CD14-positive monocyte (primary cell): Measurements from ENCODE around the gene CTF1. TPM values are rescaled to one million over a fixed set of nuclear protein-coding genes. Genes with fewer than 3 reads are reported as not detected.

Experiments used
- DNase-seq, 3 donors: peaks; one replicate each; pipeline ENCODE4 v3.0.0-alpha.2; 2011 to 2022
- H2AFZ ChIP-seq: 2 replicates; pipeline ENCODE4 v1.6.0; 2012; ENCODE audit warnings: mild to moderate bottlenecking, low read depth, low read length, inconsistent platforms; ENCODE audit not compliant: insufficient read depth, poor library complexity, severe bottlenecking
- H3K27ac ChIP-seq, 2 donors: 1 replicate in 1 of 2; 2 replicates in 1 of 2; pipeline ENCODE4 v1.5.1; 2012 to 2013; ENCODE audit warnings: low read length in 2 of 2, control low read depth in 1 of 2, inconsistent platforms in 1 of 2, low read depth in 1 of 2, mild to moderate bottlenecking in 1 of 2
- H3K27me3 ChIP-seq, 2 donors: one replicate each; pipeline versions ENCODE4 v1.6.0 to v1.6.1; 2011 to 2013; ENCODE audit warnings: low read length in 2 of 2; ENCODE audit not compliant: control insufficient read depth in 2 of 2, insufficient read depth in 2 of 2
- H3K36me3 ChIP-seq, 2 donors: replicated peaks in 1 of 2; 1 replicate in 1 of 2; 2 replicates in 1 of 2; pipeline versions ENCODE4 v1.5.1 to v1.6.1; 2012 to 2013; ENCODE audit warnings: low read length in 2 of 2, control low read depth in 1 of 2, inconsistent platforms in 1 of 2, mild to moderate bottlenecking in 1 of 2; ENCODE audit not compliant: insufficient read depth in 2 of 2, control insufficient read depth in 1 of 2
- H3K4me1 ChIP-seq, 2 donors: 1 replicate in 1 of 2; 2 replicates in 1 of 2; pipeline versions ENCODE4 v1.5.1 to v1.6.1; 2012 to 2013; ENCODE audit warnings: low read length in 2 of 2, control low read depth in 1 of 2, inconsistent platforms in 1 of 2, mild to moderate bottlenecking in 1 of 2, moderate library complexity in 1 of 2; ENCODE audit not compliant: insufficient read depth in 2 of 2, control insufficient read depth in 1 of 2
- H3K4me2 ChIP-seq: replicated peaks from 2 replicates; pipeline ENCODE3; 2012; ENCODE audit warnings: low read length, moderate library complexity, mild to moderate bottlenecking; ENCODE audit not compliant: poor library complexity, severe bottlenecking; ENCODE audit errors: extremely low read depth
- H3K4me3 ChIP-seq, 3 experiments: fragments of 200-600 bp in 1 of 3; sonication (generic) in 1 of 3; replicated peaks in 1 of 3; 1 replicate in 2 of 3; 2 replicates in 1 of 3; pipeline ENCODE4 v1.5.1; 2011 to 2013; ENCODE audit warnings: low read length in 3 of 3, mild to moderate bottlenecking in 3 of 3, control low read depth in 2 of 3, low read depth in 2 of 3, inconsistent platforms in 1 of 3, moderate library complexity in 1 of 3
- H3K79me2 ChIP-seq: 2 replicates; pipeline ENCODE4 v1.6.0; 2012; ENCODE audit warnings: mild to moderate bottlenecking, control low read depth, inconsistent platforms, low read length, moderate library complexity; ENCODE audit not compliant: insufficient read depth
- H3K9ac ChIP-seq: 2 replicates; pipeline ENCODE4 v1.6.0; 2017; ENCODE audit warnings: low read length, mild to moderate bottlenecking; ENCODE audit not compliant: insufficient read depth, poor library complexity, severe bottlenecking
- H3K9me3 ChIP-seq, 2 donors: replicated peaks in 1 of 2; 1 replicate in 1 of 2; 2 replicates in 1 of 2; pipeline versions ENCODE4 v1.5.1 to v1.6.1; 2012 to 2013; ENCODE audit warnings: low read length in 2 of 2, control low read depth in 1 of 2; ENCODE audit not compliant: control insufficient read depth in 1 of 2, insufficient read depth in 1 of 2
- H4K20me1 ChIP-seq: 2 replicates; pipeline ENCODE4 v1.6.0; 2012; ENCODE audit warnings: mild to moderate bottlenecking, low read length, control low read depth, moderate library complexity; ENCODE audit not compliant: insufficient read depth
- H3K27ac Mint-ChIP-seq, 7 donors: one replicate each; pipeline ENCODE4 v1.8.0; 2020; ENCODE audit warnings: mild to moderate bottlenecking in 7 of 7, mixed read lengths in 7 of 7, moderate library complexity in 6 of 7, inconsistent platforms in 2 of 7
- H3K27me3 Mint-ChIP-seq, 3 donors: one replicate each; pipeline ENCODE4 v1.8.0; 2021 to 2022; ENCODE audit warnings: low read depth in 3 of 3, mild to moderate bottlenecking in 3 of 3, mixed read lengths in 3 of 3, moderate library complexity in 3 of 3, inconsistent platforms in 1 of 3
- H3K36me3 Mint-ChIP-seq, 2 donors: one replicate each; pipeline ENCODE4 v1.8.0; 2020; ENCODE audit warnings: mixed read lengths in 2 of 2, inconsistent platforms in 1 of 2, mild to moderate bottlenecking in 1 of 2
- H3K4me1 Mint-ChIP-seq: one replicate; pipeline ENCODE4 v1.8.0; 2020; ENCODE audit warnings: mild to moderate bottlenecking, mixed read lengths
- H3K4me3 Mint-ChIP-seq, 2 donors: one replicate each; pipeline ENCODE4 v1.8.0; 2020; ENCODE audit warnings: mild to moderate bottlenecking in 2 of 2, mixed read lengths in 2 of 2, moderate library complexity in 1 of 2
- H3K9me3 Mint-ChIP-seq, 7 donors: one replicate each; pipeline ENCODE4 v1.8.0; 2020 to 2022; ENCODE audit warnings: mixed read lengths in 7 of 7, mild to moderate bottlenecking in 6 of 7, moderate library complexity in 6 of 7, inconsistent platforms in 2 of 7
- WGBS: methylation state at CpG from one replicate; pipeline ENCODE4 v1.1.5; 2013; ENCODE audit warnings: missing lambda C conversion rate; ENCODE audit not compliant: insufficient coverage; 5-methylcytosine and 5-hydroxymethylcytosine counted together
- intact Hi-C, 2 donors: fragments of 100-400 bp; cut with micrococcal nuclease; formaldehyde crosslinking; loops; one replicate each; pipeline versions ENCODE4 v1.15.0 to v1.15.1; 2023
- polyA plus RNA-seq, 3 donors: library from polyadenylated mRNA; depleted of rRNA in 1 of 3; unstranded in 2 of 3; stranded (reverse) in 1 of 3; fragments of 300-500 nt in 2 of 3; fragments of >200 nt in 1 of 3; fragmentation: Illumina TruSeq in 2 of 3; gene quantifications; 1 replicate in 2 of 3; 2 replicates in 1 of 3; pipeline ENCODE4 v1.2.3, GENCODE V29; 2012 to 2021
- TF ChIP-seq, protein P1 (sequence below): fragments of 200-600 bp; IDR thresholded peaks from one replicate; pipeline ENCODE4 v1.8.0; 2022; ENCODE audit warnings: antibody characterized with exemption, mild to moderate bottlenecking

The CTF1 gene
- polyA plus RNA-seq, 3 donors: 0.93 TPM; not detected in 2

DNA sequence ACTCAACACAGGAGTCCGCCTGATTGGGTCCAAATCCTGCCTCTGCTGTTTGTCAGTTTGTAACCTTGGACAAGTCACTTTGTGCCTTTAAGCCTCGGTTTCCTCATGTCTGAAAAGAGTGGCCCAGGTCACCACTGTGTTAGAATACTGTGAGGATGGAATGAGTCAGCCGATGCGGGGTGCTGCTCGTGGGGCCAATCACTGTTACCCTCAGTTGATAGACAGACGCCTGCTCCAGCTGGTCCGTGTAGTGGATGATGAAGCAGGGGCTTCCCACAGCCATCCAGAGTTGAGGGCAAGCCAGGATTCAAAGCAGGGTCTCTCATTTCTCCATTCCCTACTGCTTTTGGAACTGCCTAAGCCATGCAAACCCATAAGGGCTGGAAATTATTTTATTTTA, 32.8 kb downstream of the CTF1 start:
- Histone ChIP-seq H3K36me3 (peaks cover 23 to 58% of the 10 kb centered on the region in 2 donors), H3K27ac (no peak overlapping the region), H3K27me3 (no peaks in the 10 kb centered on the region), H3K9me3 (no peaks in the 10 kb centered on the region), H4K20me1 (no peaks in the 10 kb centered on the region), H3K9ac (no peak overlapping the region), H3K4me1 (peaks cover 4 to 6% of the 10 kb centered on the region in 2 donors), H2AFZ (no peak overlapping the region), H3K4me3 (no peak overlapping the region), H3K4me2 (no peak overlapping the region), H3K79me2 (no peaks in the 10 kb centered on the region)
- 96% methylated on average over 4 of the region's 7 CpGs for WGBS
- TF ChIP-seq, protein P1, sequence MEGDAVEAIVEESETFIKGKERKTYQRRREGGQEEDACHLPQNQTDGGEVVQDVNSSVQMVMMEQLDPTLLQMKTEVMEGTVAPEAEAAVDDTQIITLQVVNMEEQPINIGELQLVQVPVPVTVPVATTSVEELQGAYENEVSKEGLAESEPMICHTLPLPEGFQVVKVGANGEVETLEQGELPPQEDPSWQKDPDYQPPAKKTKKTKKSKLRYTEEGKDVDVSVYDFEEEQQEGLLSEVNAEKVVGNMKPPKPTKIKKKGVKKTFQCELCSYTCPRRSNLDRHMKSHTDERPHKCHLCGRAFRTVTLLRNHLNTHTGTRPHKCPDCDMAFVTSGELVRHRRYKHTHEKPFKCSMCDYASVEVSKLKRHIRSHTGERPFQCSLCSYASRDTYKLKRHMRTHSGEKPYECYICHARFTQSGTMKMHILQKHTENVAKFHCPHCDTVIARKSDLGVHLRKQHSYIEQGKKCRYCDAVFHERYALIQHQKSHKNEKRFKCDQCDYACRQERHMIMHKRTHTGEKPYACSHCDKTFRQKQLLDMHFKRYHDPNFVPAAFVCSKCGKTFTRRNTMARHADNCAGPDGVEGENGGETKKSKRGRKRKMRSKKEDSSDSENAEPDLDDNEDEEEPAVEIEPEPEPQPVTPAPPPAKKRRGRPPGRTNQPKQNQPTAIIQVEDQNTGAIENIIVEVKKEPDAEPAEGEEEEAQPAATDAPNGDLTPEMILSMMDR: no peak
- H3K9me3 Mint-ChIP-seq: peaks cover 0 to 2% (median 0%) of the 10 kb centered on the region in 7 donors
- H3K4me1 Mint-ChIP-seq: peaks cover 15% of the 10 kb centered on the region
- H3K27me3 Mint-ChIP-seq: no peaks in the 10 kb centered on the region
- peak overlapping the region in 1 of 7 donors; percentile 42 for H3K27ac Mint-ChIP-seq
- no peak overlapping the region for H3K4me3 Mint-ChIP-seq
- DNase-seq: no peak
- peaks cover 33 to 59% of the 10 kb centered on the region in 2 donors for H3K36me3 Mint-ChIP-seq
- intact Hi-C loops: loop anchor here in 1 of 2 donors (10.0 kb wide), 2 partner anchors 164 to 274 kb away; partner anchors contain the start of genes CFAP119, FBRS, PRR14 and RNF40

GRCh38 chr16:30930160-30930571, 33.8 kb downstream of the CTF1 start:
- 98% methylated on average over 34 of the region's 35 CpGs for WGBS
- Mint-ChIP-seq H3K4me1 (peaks cover 15% of the 10 kb centered on the region), H3K27ac (no peak overlapping the region), H3K27me3 (no peaks in the 10 kb centered on the region), H3K4me3 (no peak overlapping the region), H3K9me3 (no peaks in the 10 kb centered on the region), H3K36me3 (peaks cover 37 to 67% of the 10 kb centered on the region in 2 donors)
- no peak overlapping the region for H3K4me2 ChIP-seq
- no peaks in the 10 kb centered on the region for H3K79me2 ChIP-seq
- no peaks in the 10 kb centered on the region for H3K27me3 ChIP-seq
- no peaks in the 10 kb centered on the region for H3K9me3 ChIP-seq
- no peak overlapping the region for H3K4me3 ChIP-seq
- H2AFZ ChIP-seq: no peak overlapping the region
- H3K27ac ChIP-seq: no peak overlapping the region
- no peak for DNase-seq
- TF ChIP-seq, protein P1: no peak
- intact Hi-C loops: no loop called here
- H3K9ac ChIP-seq: no peak overlapping the region
- peaks cover 23 to 58% of the 10 kb centered on the region in 2 donors for H3K36me3 ChIP-seq
- H4K20me1 ChIP-seq: no peaks in the 10 kb centered on the region
- peaks cover 5 to 7% of the 10 kb centered on the region in 2 donors for H3K4me1 ChIP-seq
